Peyer's patch (tissue), 4 donors: Measurements from ENCODE around the gene ADH1A.

Experiments
- CTCF ChIP-seq, 6 experiments: fragments of 450-650 bp in 4 of 6; fragments of 200-600 bp in 2 of 6; sonication (generic) in 1 of 6; IDR thresholded peaks; one replicate each; pipeline ENCODE4 v1.5.1; 2017 to 2019; ENCODE audit warnings: antibody characterized with exemption in 6 of 6, mild to moderate bottlenecking in 3 of 6, moderate library complexity in 1 of 6
- POLR2A ChIP-seq, 2 donors: fragments of 450-650 bp; IDR thresholded peaks; one replicate each; pipeline ENCODE4 v1.5.1; 2017; ENCODE audit warnings: antibody characterized with exemption in 2 of 2, mild to moderate bottlenecking in 2 of 2, moderate library complexity in 2 of 2

GRCh38 chr4:99285387-99285786 is 5.4 kb downstream of the ADH1A start:
- TF ChIP-seq CTCF (IDR thresholded peaks at IDR 0.05), result no peak
- TF ChIP-seq POLR2A (IDR thresholded peaks at IDR 0.05), result no peak
